Measurements from ENCODE around the gene GALNT18. TPM values are rescaled to one million over a fixed set of nuclear protein-coding genes. Genes with fewer than 3 reads are reported as not detected.

The GALNT18 gene
- total and polyA plus RNA-seq, 2 experiments from 2014 or later = 4.3 to 10.8 TPM

DNA sequence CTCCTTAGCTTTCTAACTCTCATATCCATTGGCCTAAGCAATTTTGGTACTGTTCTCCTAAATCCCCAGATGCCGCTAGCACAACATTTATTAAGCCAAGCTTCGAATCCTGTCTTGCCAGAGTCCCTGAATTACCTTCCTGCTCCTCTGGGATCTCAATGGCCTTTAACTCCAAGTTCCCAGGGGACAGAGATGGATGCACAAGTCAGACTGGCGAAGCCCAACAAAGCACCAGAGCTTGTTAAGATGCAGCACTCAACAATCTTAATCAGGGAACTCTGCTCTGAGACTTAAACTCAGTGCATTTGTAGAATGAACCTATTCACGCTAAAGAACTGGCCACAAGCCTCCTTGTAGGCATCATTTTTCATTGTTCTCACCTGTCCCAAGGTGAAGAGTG lies 9.4 kb downstream of the GALNT18 start (continued):
- TF ChIP-seq, protein P1, sequence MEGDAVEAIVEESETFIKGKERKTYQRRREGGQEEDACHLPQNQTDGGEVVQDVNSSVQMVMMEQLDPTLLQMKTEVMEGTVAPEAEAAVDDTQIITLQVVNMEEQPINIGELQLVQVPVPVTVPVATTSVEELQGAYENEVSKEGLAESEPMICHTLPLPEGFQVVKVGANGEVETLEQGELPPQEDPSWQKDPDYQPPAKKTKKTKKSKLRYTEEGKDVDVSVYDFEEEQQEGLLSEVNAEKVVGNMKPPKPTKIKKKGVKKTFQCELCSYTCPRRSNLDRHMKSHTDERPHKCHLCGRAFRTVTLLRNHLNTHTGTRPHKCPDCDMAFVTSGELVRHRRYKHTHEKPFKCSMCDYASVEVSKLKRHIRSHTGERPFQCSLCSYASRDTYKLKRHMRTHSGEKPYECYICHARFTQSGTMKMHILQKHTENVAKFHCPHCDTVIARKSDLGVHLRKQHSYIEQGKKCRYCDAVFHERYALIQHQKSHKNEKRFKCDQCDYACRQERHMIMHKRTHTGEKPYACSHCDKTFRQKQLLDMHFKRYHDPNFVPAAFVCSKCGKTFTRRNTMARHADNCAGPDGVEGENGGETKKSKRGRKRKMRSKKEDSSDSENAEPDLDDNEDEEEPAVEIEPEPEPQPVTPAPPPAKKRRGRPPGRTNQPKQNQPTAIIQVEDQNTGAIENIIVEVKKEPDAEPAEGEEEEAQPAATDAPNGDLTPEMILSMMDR (conservative IDR thresholded peaks at IDR 0.05; ENCODE audit: low read depth in 2 of 2) = no peak
- TF ChIP-seq EZH2phosphoT487 (IDR thresholded peaks at IDR 0.05; ENCODE audit: unreplicated experiment) = no peak
- no peak for TF ChIP-seq EZH2 (IDR thresholded peaks at IDR 0.05; ENCODE audit: low read depth, unreplicated experiment)
- no peak for TF ChIP-seq ZNF331 (CRISPR knock-in tag; IDR thresholded peaks at IDR 0.05; ENCODE audit: low read depth)
- TF ChIP-seq JUNB (IDR thresholded peaks at IDR 0.05; ENCODE audit: unreplicated experiment) = no peak
- TF ChIP-seq POLR2AphosphoS5 (IDR thresholded peaks at IDR 0.05; ENCODE audit: low read depth) = no peak
- TF ChIP-seq NANOG (IDR thresholded peaks at IDR 0.05; ENCODE audit: borderline replicate concordance) = no peak

DNA sequence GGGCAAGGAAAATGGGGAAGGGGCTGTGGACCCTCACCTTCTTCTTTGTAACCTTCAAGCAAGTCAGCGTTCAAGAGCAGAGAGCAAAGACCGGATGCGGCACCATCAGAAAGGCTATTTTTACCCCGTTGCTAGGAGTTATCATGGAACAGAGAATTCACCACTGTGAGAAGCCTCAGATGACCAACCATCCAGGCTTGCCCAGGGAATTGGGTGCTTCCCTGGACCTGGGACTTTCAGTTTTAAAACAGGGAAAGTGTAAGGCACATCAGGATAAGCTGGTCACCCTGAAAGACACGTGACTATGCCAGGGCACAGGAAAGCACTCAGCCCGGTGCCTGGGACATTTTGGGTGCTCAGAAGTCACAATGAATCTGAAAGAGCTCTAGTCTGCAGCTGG lies 10.4 kb downstream of the GALNT18 start:
- H2AFZ ChIP-seq = no peak overlapping the region
- DNase-seq (ENCODE audit: low spot score) (no peak), ATAC-seq (no peak)
- no peaks in the 10 kb centered on the region for H3K36me3 ChIP-seq (ENCODE audit: insufficient read depth)
- no peaks in the 10 kb centered on the region for H3K27me3 ChIP-seq (ENCODE audit: insufficient read depth)
- TF ChIP-seq EZH2 (IDR thresholded peaks at IDR 0.05; ENCODE audit: low read depth, unreplicated experiment) (no peak), CREB1 (CRISPR knock-in tag; IDR thresholded peaks at IDR 0.05; ENCODE audit: low read depth) (no peak), NANOG (IDR thresholded peaks at IDR 0.05; ENCODE audit: borderline replicate concordance) (no peak), ZNF114 (CRISPR knock-in tag; IDR thresholded peaks at IDR 0.05) (no peak)
- TF ChIP-seq, protein P2, sequence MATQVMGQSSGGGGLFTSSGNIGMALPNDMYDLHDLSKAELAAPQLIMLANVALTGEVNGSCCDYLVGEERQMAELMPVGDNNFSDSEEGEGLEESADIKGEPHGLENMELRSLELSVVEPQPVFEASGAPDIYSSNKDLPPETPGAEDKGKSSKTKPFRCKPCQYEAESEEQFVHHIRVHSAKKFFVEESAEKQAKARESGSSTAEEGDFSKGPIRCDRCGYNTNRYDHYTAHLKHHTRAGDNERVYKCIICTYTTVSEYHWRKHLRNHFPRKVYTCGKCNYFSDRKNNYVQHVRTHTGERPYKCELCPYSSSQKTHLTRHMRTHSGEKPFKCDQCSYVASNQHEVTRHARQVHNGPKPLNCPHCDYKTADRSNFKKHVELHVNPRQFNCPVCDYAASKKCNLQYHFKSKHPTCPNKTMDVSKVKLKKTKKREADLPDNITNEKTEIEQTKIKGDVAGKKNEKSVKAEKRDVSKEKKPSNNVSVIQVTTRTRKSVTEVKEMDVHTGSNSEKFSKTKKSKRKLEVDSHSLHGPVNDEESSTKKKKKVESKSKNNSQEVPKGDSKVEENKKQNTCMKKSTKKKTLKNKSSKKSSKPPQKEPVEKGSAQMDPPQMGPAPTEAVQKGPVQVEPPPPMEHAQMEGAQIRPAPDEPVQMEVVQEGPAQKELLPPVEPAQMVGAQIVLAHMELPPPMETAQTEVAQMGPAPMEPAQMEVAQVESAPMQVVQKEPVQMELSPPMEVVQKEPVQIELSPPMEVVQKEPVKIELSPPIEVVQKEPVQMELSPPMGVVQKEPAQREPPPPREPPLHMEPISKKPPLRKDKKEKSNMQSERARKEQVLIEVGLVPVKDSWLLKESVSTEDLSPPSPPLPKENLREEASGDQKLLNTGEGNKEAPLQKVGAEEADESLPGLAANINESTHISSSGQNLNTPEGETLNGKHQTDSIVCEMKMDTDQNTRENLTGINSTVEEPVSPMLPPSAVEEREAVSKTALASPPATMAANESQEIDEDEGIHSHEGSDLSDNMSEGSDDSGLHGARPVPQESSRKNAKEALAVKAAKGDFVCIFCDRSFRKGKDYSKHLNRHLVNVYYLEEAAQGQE (IDR thresholded peaks at IDR 0.05; ENCODE audit: unreplicated experiment) = no peak
- TF ChIP-seq, protein P1 (conservative IDR thresholded peaks at IDR 0.05; ENCODE audit: low read depth in 2 of 2) = no peak
- TF ChIP-seq, protein P3, sequence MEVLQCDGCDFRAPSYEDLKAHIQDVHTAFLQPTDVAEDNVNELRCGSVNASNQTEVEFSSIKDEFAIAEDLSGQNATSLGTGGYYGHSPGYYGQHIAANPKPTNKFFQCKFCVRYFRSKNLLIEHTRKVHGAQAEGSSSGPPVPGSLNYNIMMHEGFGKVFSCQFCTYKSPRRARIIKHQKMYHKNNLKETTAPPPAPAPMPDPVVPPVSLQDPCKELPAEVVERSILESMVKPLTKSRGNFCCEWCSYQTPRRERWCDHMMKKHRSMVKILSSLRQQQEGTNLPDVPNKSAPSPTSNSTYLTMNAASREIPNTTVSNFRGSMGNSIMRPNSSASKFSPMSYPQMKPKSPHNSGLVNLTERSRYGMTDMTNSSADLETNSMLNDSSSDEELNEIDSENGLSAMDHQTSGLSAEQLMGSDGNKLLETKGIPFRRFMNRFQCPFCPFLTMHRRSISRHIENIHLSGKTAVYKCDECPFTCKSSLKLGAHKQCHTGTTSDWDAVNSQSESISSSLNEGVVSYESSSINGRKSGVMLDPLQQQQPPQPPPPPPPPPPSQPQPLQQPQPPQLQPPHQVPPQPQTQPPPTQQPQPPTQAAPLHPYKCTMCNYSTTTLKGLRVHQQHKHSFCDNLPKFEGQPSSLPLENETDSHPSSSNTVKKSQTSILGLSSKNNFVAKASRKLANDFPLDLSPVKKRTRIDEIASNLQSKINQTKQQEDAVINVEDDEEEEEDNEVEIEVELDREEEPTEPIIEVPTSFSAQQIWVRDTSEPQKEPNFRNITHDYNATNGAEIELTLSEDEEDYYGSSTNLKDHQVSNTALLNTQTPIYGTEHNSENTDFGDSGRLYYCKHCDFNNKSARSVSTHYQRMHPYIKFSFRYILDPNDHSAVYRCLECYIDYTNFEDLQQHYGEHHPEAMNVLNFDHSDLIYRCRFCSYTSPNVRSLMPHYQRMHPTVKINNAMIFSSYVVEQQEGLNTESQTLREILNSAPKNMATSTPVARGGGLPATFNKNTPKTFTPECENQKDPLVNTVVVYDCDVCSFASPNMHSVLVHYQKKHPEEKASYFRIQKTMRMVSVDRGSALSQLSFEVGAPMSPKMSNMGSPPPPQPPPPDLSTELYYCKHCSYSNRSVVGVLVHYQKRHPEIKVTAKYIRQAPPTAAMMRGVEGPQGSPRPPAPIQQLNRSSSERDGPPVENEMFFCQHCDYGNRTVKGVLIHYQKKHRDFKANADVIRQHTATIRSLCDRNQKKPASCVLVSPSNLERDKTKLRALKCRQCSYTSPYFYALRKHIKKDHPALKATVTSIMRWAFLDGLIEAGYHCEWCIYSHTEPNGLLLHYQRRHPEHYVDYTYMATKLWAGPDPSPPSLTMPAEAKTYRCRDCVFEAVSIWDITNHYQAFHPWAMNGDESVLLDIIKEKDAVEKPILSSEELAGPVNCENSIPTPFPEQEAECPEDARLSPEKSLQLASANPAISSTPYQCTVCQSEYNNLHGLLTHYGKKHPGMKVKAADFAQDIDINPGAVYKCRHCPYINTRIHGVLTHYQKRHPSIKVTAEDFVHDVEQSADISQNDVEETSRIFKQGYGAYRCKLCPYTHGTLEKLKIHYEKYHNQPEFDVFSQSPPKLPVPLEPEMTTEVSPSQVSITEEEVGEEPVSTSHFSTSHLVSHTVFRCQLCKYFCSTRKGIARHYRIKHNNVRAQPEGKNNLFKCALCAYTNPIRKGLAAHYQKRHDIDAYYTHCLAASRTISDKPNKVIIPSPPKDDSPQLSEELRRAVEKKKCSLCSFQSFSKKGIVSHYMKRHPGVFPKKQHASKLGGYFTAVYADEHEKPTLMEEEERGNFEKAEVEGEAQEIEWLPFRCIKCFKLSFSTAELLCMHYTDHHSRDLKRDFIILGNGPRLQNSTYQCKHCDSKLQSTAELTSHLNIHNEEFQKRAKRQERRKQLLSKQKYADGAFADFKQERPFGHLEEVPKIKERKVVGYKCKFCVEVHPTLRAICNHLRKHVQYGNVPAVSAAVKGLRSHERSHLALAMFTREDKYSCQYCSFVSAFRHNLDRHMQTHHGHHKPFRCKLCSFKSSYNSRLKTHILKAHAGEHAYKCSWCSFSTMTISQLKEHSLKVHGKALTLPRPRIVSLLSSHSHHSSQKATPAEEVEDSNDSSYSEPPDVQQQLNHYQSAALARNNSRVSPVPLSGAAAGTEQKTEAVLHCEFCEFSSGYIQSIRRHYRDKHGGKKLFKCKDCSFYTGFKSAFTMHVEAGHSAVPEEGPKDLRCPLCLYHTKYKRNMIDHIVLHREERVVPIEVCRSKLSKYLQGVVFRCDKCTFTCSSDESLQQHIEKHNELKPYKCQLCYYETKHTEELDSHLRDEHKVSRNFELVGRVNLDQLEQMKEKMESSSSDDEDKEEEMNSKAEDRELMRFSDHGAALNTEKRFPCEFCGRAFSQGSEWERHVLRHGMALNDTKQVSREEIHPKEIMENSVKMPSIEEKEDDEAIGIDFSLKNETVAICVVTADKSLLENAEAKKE (CRISPR knock-in tag; IDR thresholded peaks at IDR 0.05) = no peak
- no peak overlapping the region for H3K4me3 Mint-ChIP-seq
- H3K4me2 ChIP-seq = no peak overlapping the region
- H3K4me1 Mint-ChIP-seq = peaks cover 11% of the 10 kb centered on the region
- H3K27ac ChIP-seq (ENCODE audit: low read depth) = no peak overlapping the region
- no peaks in the 10 kb centered on the region for H3K9me2 ChIP-seq (ENCODE audit: insufficient read depth)
- H3K4me1 ChIP-seq (ENCODE audit: insufficient read depth) = no peaks in the 10 kb centered on the region
- H3K27ac Mint-ChIP-seq = no peak overlapping the region
- no peaks in the 10 kb centered on the region for H3K36me3 Mint-ChIP-seq (ENCODE audit: low read depth)
- H3K79me2 ChIP-seq (replicated peaks; ENCODE audit: insufficient read depth) = 0 out of 2 replicates have a peak, but pooled peaks cover 7% of the 10 kb centered on the region
- H4K20me1 ChIP-seq (replicated peaks; ENCODE audit: insufficient read depth) = 0 out of 2 replicates have a peak, but pooled peaks cover 6% of the 10 kb centered on the region
- H3K9me3 Mint-ChIP-seq = no peaks in the 10 kb centered on the region
- no peaks in the 10 kb centered on the region for H3F3A ChIP-seq (replicated peaks; ENCODE audit: low read depth)
- H3K4me3 ChIP-seq = no peak overlapping the region
- H3K27me3 Mint-ChIP-seq (ENCODE audit: insufficient read depth, low read depth, poor library complexity) = peaks cover 2% of the 10 kb centered on the region
